Measurements from ENCODE around the gene SRPK1. TPM values are rescaled to one million over a fixed set of nuclear protein-coding genes. Genes with fewer than 3 reads are reported as not detected.

Gene SRPK1
- polyA plus RNA-seq, 1 donor = 67.7 TPM

GRCh38 chr6:35824552-35825192, 96.2 kb downstream of the SRPK1 start:
- no peak for DNase-seq

GRCh38 chr6:35823601-35824000, 97.3 kb downstream of the SRPK1 start:
- DNase-seq = no peak

- DNase-seq = no peak
Observed at GRCh38 chr6:35817515-35817914, 103.4 kb downstream of the SRPK1 start.

- no peak for DNase-seq
Observed at GRCh38 chr6:35811699-35811995, 109.3 kb downstream of the SRPK1 start.

GRCh38 chr6:35810971-35811698, 109.8 kb downstream of the SRPK1 start:
- DNase-seq = no peak

- DNase-seq = no peak
Observed at GRCh38 chr6:35809809-35810208, 111.1 kb downstream of the SRPK1 start.

GRCh38 chr6:35808688-35809087, 112.2 kb downstream of the SRPK1 start:
- no peak for DNase-seq

- peak; percentile 62 for DNase-seq
Observed at GRCh38 chr6:35804996-35805736, 115.7 kb downstream of the SRPK1 start, which contains the start of gene LHFPL5. Gene LHFPL5, plus strand, starts transcription at chr6:35805352. Its CDS starts 319 bp downstream, at chr6:35805671.

- DNase-seq = no peak
Observed at GRCh38 chr6:35801148-35801547, 119.8 kb downstream of the SRPK1 start.

- DNase-seq = no peak
Observed at GRCh38 chr6:35798706-35799105, 122.2 kb downstream of the SRPK1 start.

- no peak for DNase-seq
Observed at GRCh38 chr6:35797837-35798526, 122.9 kb downstream of the SRPK1 start.

- no peak for DNase-seq
Observed at GRCh38 chr6:35796236-35796635, 124.7 kb downstream of the SRPK1 start.

- no peak for DNase-seq
Observed at GRCh38 chr6:35795453-35796071, 125.3 kb downstream of the SRPK1 start.

GRCh38 chr6:35794536-35795452, 126.1 kb downstream of the SRPK1 start:
- DNase-seq = no peak

- DNase-seq = no peak
Observed at GRCh38 chr6:35790683-35791082, 130.2 kb downstream of the SRPK1 start.

- DNase-seq = no peak
Observed at GRCh38 chr6:35788423-35788982, 132.4 kb downstream of the SRPK1 start.

- no peak for DNase-seq
Observed at GRCh38 chr6:35787266-35788218, 133.4 kb downstream of the SRPK1 start.

GRCh38 chr6:35786810-35787209, 134.1 kb downstream of the SRPK1 start:
- peak; percentile 18 for DNase-seq

- no peak for DNase-seq
Observed at GRCh38 chr6:35786272-35786671, 134.6 kb downstream of the SRPK1 start.
